ENCODE results near the gene LY6G6F.

Gene LY6G6F

GRCh38 chr6:31727034-31727716 is 20.5 kb downstream of the LY6G6F start:
- DNase-seq = no peak

- no peak for DNase-seq
These were observed 21.3 kb downstream of the LY6G6F start for GRCh38 chr6:31727717-31728671.

GRCh38 chr6:31728767-31729514 is 22.3 kb downstream of the LY6G6F start, which contains the start of gene DDAH2:
Gene DDAH2 (minus strand): TSS chr6:31729299. CDS start chr6:31729161, 138 bp downstream.
- DNase-seq = no peak

GRCh38 chr6:31729515-31729978 is 22.9 kb downstream of the LY6G6F start:
- DNase-seq = peak; percentile 86 to 87

GRCh38 chr6:31729979-31730630 is 23.4 kb downstream of the LY6G6F start:
- DNase-seq = peak; percentile 81 to 84

- no peak for DNase-seq
These were observed 24.0 kb downstream of the LY6G6F start for GRCh38 chr6:31730631-31731086.

- DNase-seq = no peak
These were observed 25.4 kb downstream of the LY6G6F start for GRCh38 chr6:31732029-31732428.

GRCh38 chr6:31733734-31734133 is 27.1 kb downstream of the LY6G6F start:
- no peak for DNase-seq

- DNase-seq = no peak
These were observed 27.7 kb downstream of the LY6G6F start for GRCh38 chr6:31734247-31734820.

- peak; percentile 71 to 77 for DNase-seq
These were observed 28.2 kb downstream of the LY6G6F start for GRCh38 chr6:31734821-31735406.

GRCh38 chr6:31736021-31736767 is 29.5 kb downstream of the LY6G6F start, which contains the start of gene CLIC1:
Gene CLIC1 (minus strand): TSS chr6:31736530. CDS start chr6:31736300, 230 bp downstream.
- peak; percentile 90 for DNase-seq

- DNase-seq = no peak
These were observed 30.2 kb downstream of the LY6G6F start for GRCh38 chr6:31736768-31737314.

GRCh38 chr6:31737315-31737990 is 30.8 kb downstream of the LY6G6F start:
- no peak for DNase-seq

- DNase-seq = peak; percentile 60 to 66
These were observed 31.6 kb downstream of the LY6G6F start for GRCh38 chr6:31737991-31738979.

GRCh38 chr6:31739639-31740396 is 33.2 kb downstream of the LY6G6F start, which contains the start of gene MSH5:
Gene MSH5 (plus strand): TSS chr6:31740005. CDS start chr6:31740467, 462 bp downstream.
- peak; percentile 97 to 98 for DNase-seq

- peak in 1 of 2 experiments; percentile 35 for DNase-seq
These were observed 33.9 kb downstream of the LY6G6F start for GRCh38 chr6:31740397-31741223.
